Naive B cell (primary cell): ENCODE measurements around the gene TAS1R3. TPM values are rescaled to one million over a fixed set of nuclear protein-coding genes. Genes with fewer than 3 reads are reported as not detected.

Experiments used
- ATAC-seq, 2 donors: fragments of 150-1000 bp; cut with Tn5 transposase; 2 replicates each; pipeline ENCODE4 v1.10.0; 2021; ENCODE audit warnings: low read depth in 2 of 2, mild to moderate bottlenecking in 2 of 2, moderate library complexity in 2 of 2
- DNase-seq: peaks from one replicate; pipeline ENCODE4 v3.0.0; 2022
- H3K27ac Mint-ChIP-seq, 6 donors: one replicate each; pipeline ENCODE4 v1.8.0; 2020 to 2022; ENCODE audit warnings: mild to moderate bottlenecking in 6 of 6, mixed read lengths in 6 of 6, moderate library complexity in 5 of 6, inconsistent platforms in 2 of 6
- H3K27me3 Mint-ChIP-seq, 3 donors: one replicate each; pipeline ENCODE4 v1.8.0; 2021 to 2022; ENCODE audit warnings: mixed read lengths in 3 of 3, mild to moderate bottlenecking in 1 of 3
- H3K36me3 Mint-ChIP-seq, 2 donors: one replicate each; pipeline ENCODE4 v1.8.0; 2020 to 2022; ENCODE audit warnings: mixed read lengths in 2 of 2, inconsistent platforms in 1 of 2, mild to moderate bottlenecking in 1 of 2
- H3K4me1 Mint-ChIP-seq, 3 donors: one replicate each; pipeline ENCODE4 v1.8.0; 2020 to 2022; ENCODE audit warnings: mixed read lengths in 3 of 3, inconsistent platforms in 1 of 3, mild to moderate bottlenecking in 1 of 3, moderate library complexity in 1 of 3
- H3K4me3 Mint-ChIP-seq, 8 donors: one replicate each; pipeline ENCODE4 v1.8.0; 2020 to 2022; ENCODE audit warnings: mild to moderate bottlenecking in 8 of 8, mixed read lengths in 8 of 8, moderate library complexity in 8 of 8, inconsistent platforms in 2 of 8
- H3K9me3 Mint-ChIP-seq, 7 donors: one replicate each; pipeline ENCODE4 v1.8.0; 2020 to 2022; ENCODE audit warnings: mixed read lengths in 7 of 7, mild to moderate bottlenecking in 5 of 7, inconsistent platforms in 2 of 7, moderate library complexity in 1 of 7
- polyA plus RNA-seq, 6 donors: library from polyadenylated mRNA; unstranded; fragments of 300-500 nt; fragmentation: Illumina TruSeq; gene quantifications; one replicate each; pipeline ENCODE4 v1.2.3, GENCODE V29; 2021; ENCODE audit warnings: low read depth in 6 of 6

TAS1R3 gene
- polyA plus RNA-seq, 6 donors from 2014 or later: 0.28 to 0.44 (median 0.31) TPM; not detected in 3

GRCh38 chr1:1337793-1338147, 6.7 kb downstream of the TAS1R3 start:
- ATAC-seq (peak in 1 of 2 donors; percentile 37), DNase-seq (no peak)
- Mint-ChIP-seq H3K27ac (no peak overlapping the region), H3K9me3 (no peaks in the 10 kb centered on the region), H3K4me1 (peaks cover 0 to 4% (median 0%) of the 10 kb centered on the region in 3 donors), H3K4me3 (no peak overlapping the region), H3K27me3 (no peaks in the 10 kb centered on the region), H3K36me3 (no peaks in the 10 kb centered on the region)

GRCh38 chr1:1338278-1338677, 7.2 kb downstream of the TAS1R3 start:
- DNase-seq: no peak
- peaks cover 0 to 4% (median under 1%) of the 10 kb centered on the region in 3 donors for H3K4me1 Mint-ChIP-seq
- no peaks in the 10 kb centered on the region for H3K27me3 Mint-ChIP-seq

GRCh38 chr1:1340185-1340584, 9.1 kb downstream of the TAS1R3 start:
- Mint-ChIP-seq H3K27ac (no peak overlapping the region), H3K36me3 (no peaks in the 10 kb centered on the region), H3K4me1 (peaks cover 0 to 4% (median 4%) of the 10 kb centered on the region in 3 donors), H3K9me3 (no peaks in the 10 kb centered on the region), H3K4me3 (no peak overlapping the region), H3K27me3 (no peaks in the 10 kb centered on the region)
- ATAC-seq: no peak
- no peak for DNase-seq

More at GRCh38 chr1:1338278-1338677, 7.2 kb downstream of the TAS1R3 start:
- no peak overlapping the region for H3K4me3 Mint-ChIP-seq
- H3K27ac Mint-ChIP-seq: no peak overlapping the region
- no peaks in the 10 kb centered on the region for H3K36me3 Mint-ChIP-seq
- ATAC-seq: no peak
- no peaks in the 10 kb centered on the region for H3K9me3 Mint-ChIP-seq

DNA sequence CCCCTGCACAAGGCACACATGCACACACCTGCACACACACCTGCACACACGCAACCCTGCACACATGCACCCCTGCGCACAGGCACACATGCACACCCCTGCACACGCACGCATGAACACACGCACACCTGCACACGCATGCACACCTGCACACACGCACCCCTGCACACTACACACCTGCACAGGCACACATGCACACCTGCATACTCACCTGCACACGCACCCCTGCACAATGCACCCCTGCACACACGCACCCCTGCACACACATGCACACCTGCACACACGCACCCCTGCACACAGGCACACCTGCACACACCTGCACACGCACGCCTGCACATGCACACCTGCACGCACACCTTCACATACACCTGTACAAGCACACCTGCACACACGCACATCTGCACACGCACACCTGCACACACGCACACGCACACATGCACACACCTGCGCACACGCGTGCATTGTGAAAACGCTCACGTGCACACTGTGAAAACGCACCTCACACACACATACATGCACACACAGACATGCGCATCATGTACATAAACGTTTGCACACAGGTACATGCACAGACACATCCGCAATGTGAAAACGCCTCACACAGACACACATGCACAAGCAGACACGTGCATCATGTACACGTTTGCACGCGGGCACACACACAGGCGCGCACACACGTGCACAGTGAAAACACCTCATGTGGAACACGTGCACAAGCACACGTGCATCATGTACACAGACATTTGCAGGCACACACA, 9.9 kb downstream of the TAS1R3 start:
- Mint-ChIP-seq H3K4me3 (no peak overlapping the region), H3K27ac (peak overlapping the region in 2 of 6 donors; percentile 47 to 79), H3K27me3 (no peaks in the 10 kb centered on the region), H3K4me1 (peaks cover 0 to 4% (median 4%) of the 10 kb centered on the region in 3 donors), H3K9me3 (no peaks in the 10 kb centered on the region), H3K36me3 (no peaks in the 10 kb centered on the region)
- ATAC-seq (no peak), DNase-seq (no peak)

DNA sequence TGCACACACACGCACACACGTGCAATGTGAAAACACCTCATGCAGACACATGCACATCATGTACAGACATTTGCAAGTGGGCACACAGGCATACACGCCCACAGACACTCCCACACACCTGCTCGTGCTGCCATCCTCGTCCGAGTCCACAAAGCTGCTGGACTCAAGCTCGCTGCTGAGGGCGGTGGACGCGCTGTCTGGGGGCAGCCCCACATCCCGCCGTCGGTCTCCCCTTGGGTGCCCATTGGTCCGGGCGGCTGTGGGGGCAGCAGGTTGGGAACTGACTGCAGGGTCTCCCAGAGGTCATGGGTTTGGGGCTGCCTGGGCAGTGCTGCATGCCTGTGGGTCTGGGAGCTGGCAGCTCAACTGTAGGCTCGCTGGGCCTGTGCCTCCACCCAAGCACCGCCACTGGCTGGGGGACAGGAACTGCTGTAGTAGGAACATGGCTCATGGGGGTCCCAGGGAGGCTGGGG, 10.5 kb downstream of the TAS1R3 start:
- no peak for DNase-seq
- no peaks in the 10 kb centered on the region for H3K36me3 Mint-ChIP-seq
- H3K27ac Mint-ChIP-seq: no peak overlapping the region
- no peaks in the 10 kb centered on the region for H3K9me3 Mint-ChIP-seq
- no peak overlapping the region for H3K4me3 Mint-ChIP-seq
- no peak for ATAC-seq
- no peaks in the 10 kb centered on the region for H3K27me3 Mint-ChIP-seq
- H3K4me1 Mint-ChIP-seq: peaks cover under 1 to 4% (median 4%) of the 10 kb centered on the region in 3 donors

- ATAC-seq (no peak), DNase-seq (no peak)
- H3K9me3 Mint-ChIP-seq: no peaks in the 10 kb centered on the region
- peaks cover 3 to 8% (median 5%) of the 10 kb centered on the region in 3 donors for H3K4me1 Mint-ChIP-seq
- H3K4me3 Mint-ChIP-seq: no peak overlapping the region
- H3K36me3 Mint-ChIP-seq: no peaks in the 10 kb centered on the region
- H3K27ac Mint-ChIP-seq: no peak overlapping the region
- H3K27me3 Mint-ChIP-seq: no peaks in the 10 kb centered on the region
Observed at GRCh38 chr1:1342061-1342562, 11.0 kb downstream of the TAS1R3 start.

GRCh38 chr1:1342584-1343115, 11.6 kb downstream of the TAS1R3 start:
- H3K9me3 Mint-ChIP-seq: no peaks in the 10 kb centered on the region
- DNase-seq (no peak), ATAC-seq (no peak)
- H3K4me1 Mint-ChIP-seq: peaks cover 3 to 12% (median 8%) of the 10 kb centered on the region in 3 donors
- no peak overlapping the region for H3K4me3 Mint-ChIP-seq
- no peaks in the 10 kb centered on the region for H3K27me3 Mint-ChIP-seq
- no peaks in the 10 kb centered on the region for H3K36me3 Mint-ChIP-seq
- no peak overlapping the region for H3K27ac Mint-ChIP-seq

GRCh38 chr1:1343811-1344421, 12.8 kb downstream of the TAS1R3 start:
- no peak for ATAC-seq
- no peaks in the 10 kb centered on the region for H3K36me3 Mint-ChIP-seq
- no peak for DNase-seq
- no peak overlapping the region for H3K4me3 Mint-ChIP-seq
- peaks cover 3 to 16% (median 15%) of the 10 kb centered on the region in 3 donors for H3K4me1 Mint-ChIP-seq
- no peak overlapping the region for H3K27ac Mint-ChIP-seq
- no peaks in the 10 kb centered on the region for H3K27me3 Mint-ChIP-seq
- H3K9me3 Mint-ChIP-seq: no peaks in the 10 kb centered on the region

DNA sequence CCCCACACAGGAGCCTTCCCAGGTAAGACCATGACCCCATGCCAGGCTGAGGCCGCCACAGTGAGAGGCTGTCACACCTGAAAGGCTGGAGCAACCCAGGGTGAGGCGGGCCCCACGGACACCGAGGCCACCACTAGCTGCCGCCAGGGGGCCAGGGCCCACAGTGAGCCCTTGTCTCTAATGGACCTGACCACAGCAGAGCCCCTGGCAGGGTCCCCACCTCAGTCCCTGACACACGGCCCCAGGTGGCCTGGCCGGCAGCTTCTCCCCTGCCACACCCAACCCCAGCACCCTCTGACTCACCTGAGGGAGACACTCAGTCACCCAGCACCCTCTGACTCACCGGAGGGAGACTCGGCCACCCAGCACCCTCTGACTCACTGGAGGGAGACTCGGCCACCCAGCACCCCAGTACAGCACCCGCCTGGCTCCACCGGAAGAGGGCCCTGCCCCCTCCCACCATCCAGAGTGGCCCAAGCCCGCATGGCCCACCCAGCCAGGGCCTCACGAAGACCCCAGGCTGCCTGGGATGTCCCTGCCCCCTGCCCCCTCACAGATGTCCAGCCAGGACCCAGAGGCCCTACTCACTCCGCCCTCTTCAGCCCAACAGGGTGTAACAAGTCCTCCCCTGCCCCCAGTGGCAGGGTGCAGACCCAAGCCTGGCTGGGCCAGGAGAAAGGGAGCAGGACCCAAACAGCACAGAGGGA, 13.7 kb downstream of the TAS1R3 start:
- H3K27ac Mint-ChIP-seq: no peak overlapping the region
- H3K36me3 Mint-ChIP-seq: no peaks in the 10 kb centered on the region
- DNase-seq (no peak), ATAC-seq (no peak)
- no peak overlapping the region for H3K4me3 Mint-ChIP-seq
- H3K4me1 Mint-ChIP-seq: peaks cover 3 to 16% (median 15%) of the 10 kb centered on the region in 3 donors
- H3K27me3 Mint-ChIP-seq: no peaks in the 10 kb centered on the region
- no peaks in the 10 kb centered on the region for H3K9me3 Mint-ChIP-seq

DNA sequence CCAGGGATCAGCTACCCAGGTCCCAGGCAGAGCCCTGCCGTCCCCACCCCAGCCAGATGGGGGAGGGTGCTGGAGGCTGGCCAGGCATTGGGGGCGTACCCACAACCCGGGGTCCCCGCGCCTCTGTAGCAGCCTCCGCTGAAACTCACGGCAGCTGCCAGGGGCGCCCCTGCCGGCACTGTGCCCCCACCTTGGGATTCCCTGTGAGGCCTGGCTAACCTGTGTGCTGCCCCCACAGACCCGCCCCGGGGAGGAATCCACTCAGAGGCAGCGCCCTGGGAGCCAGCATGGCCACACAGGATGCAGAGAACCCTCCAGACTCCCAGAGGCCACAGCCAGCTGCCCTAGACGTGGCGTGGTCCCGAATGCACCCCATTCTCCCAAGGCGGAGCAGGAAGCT, 14.3 kb downstream of the TAS1R3 start:
- H3K27me3 Mint-ChIP-seq: no peaks in the 10 kb centered on the region
- H3K4me3 Mint-ChIP-seq: no peak overlapping the region
- H3K36me3 Mint-ChIP-seq: no peaks in the 10 kb centered on the region
- no peak for ATAC-seq
- no peaks in the 10 kb centered on the region for H3K9me3 Mint-ChIP-seq
- no peak for DNase-seq
- no peak overlapping the region for H3K27ac Mint-ChIP-seq
- peaks cover 3 to 16% (median 15%) of the 10 kb centered on the region in 3 donors for H3K4me1 Mint-ChIP-seq

GRCh38 chr1:1345860-1346500, 14.9 kb downstream of the TAS1R3 start:
- no peak for ATAC-seq
- Mint-ChIP-seq H3K36me3 (no peaks in the 10 kb centered on the region), H3K4me1 (peaks cover 3 to 15% (median 14%) of the 10 kb centered on the region in 3 donors), H3K9me3 (no peaks in the 10 kb centered on the region), H3K27me3 (no peaks in the 10 kb centered on the region), H3K27ac (no peak overlapping the region), H3K4me3 (peak overlapping the region in 2 of 8 donors; percentile 61)
- no peak for DNase-seq

DNA sequence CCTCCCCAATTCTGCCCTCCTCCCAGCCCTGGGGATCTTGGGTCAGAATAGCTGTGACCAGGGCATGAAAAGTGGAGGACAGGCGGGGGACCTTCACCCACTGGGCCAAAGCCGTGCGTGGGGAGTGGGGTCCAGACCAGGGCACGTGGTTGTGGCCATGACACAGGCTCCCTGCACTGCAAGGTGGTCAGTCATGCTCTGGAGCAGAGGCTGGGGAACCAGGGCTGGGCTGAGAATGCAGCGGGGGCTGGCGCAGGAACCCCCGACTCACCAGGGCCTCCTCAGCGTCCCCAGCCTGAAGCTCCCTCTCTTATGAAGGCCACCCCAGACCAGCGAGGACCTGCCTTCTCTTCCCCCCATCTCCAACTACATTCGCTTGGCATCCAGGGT, 15.4 kb downstream of the TAS1R3 start:
- Mint-ChIP-seq H3K27me3 (no peaks in the 10 kb centered on the region), H3K4me1 (peaks cover 3 to 15% (median 12%) of the 10 kb centered on the region in 3 donors), H3K4me3 (peak overlapping the region in 4 of 8 donors; percentile 49 to 76 (median 68)), H3K36me3 (no peaks in the 10 kb centered on the region), H3K27ac (no peak overlapping the region), H3K9me3 (no peaks in the 10 kb centered on the region)
- DNase-seq: no peak
- ATAC-seq: no peak
